Activated T-cell treated with anti-CD3 and anti-CD28 coated beads, Interleukin-2, amount 50 U/mL, for 72 hours (primary cell): Measurements from ENCODE around the gene CAMKMT. TPM values are rescaled to one million over a fixed set of nuclear protein-coding genes. Genes with fewer than 3 reads are reported as not detected.
A peak's percentile ranks its signal among the peaks of the same experiment; 100 is the strongest.

Source experiments
- ATAC-seq, 2 donors: fragments of 150-1000 bp; cut with Tn5 transposase; replicated peaks in 1 of 2; 2 replicates each; pipeline ENCODE4 v1.10.0; 2021; ENCODE audit warnings: moderate library complexity in 2 of 2, mild to moderate bottlenecking in 1 of 2
- DNase-seq, 2 donors: peaks; one replicate each; pipeline ENCODE4 v3.0.0; 2021 to 2022; ENCODE audit warnings: mixed read lengths in 1 of 2
- H3K27ac Mint-ChIP-seq: one replicate; pipeline ENCODE4 v1.8.0; 2022; ENCODE audit warnings: mild to moderate bottlenecking, moderate library complexity, mixed read lengths
- H3K27me3 Mint-ChIP-seq: one replicate; pipeline ENCODE4 v1.8.0; 2022; ENCODE audit warnings: low read depth, mixed read lengths
- H3K36me3 Mint-ChIP-seq, 2 donors: one replicate each; pipeline ENCODE4 v1.8.0; 2022; ENCODE audit warnings: mixed read lengths in 2 of 2, mild to moderate bottlenecking in 1 of 2; ENCODE audit not compliant: insufficient read depth in 2 of 2
- H3K4me1 Mint-ChIP-seq: one replicate; pipeline ENCODE4 v1.8.0; 2022; ENCODE audit warnings: low read depth, mixed read lengths
- H3K4me3 Mint-ChIP-seq, 2 donors: one replicate each; pipeline ENCODE4 v1.8.0; 2022; ENCODE audit warnings: mild to moderate bottlenecking in 2 of 2, mixed read lengths in 2 of 2, moderate library complexity in 2 of 2
- H3K9me3 Mint-ChIP-seq, 2 donors: one replicate each; pipeline ENCODE4 v1.8.0; 2022; ENCODE audit warnings: mixed read lengths in 2 of 2
- total RNA-seq, 2 donors: library from RNA; stranded (reverse); gene quantifications; one replicate each; pipeline ENCODE4 v1.2.3, GENCODE V29; 2022

CAMKMT gene
- total RNA-seq, 2 donors from 2014 or later = 26.1 to 26.5 TPM

GRCh38 chr2:44459739-44460138, 98.0 kb downstream of the CAMKMT start:
- no peak for ATAC-seq
- H3K4me1 Mint-ChIP-seq = no peaks in the 10 kb centered on the region
- H3K4me3 Mint-ChIP-seq = no peak overlapping the region
- peaks cover 13 to 15% of the 10 kb centered on the region in 2 donors for H3K9me3 Mint-ChIP-seq
- no peak overlapping the region for H3K27ac Mint-ChIP-seq
- H3K36me3 Mint-ChIP-seq = peaks cover 12 to 14% of the 10 kb centered on the region in 2 donors
- DNase-seq = no peak
- H3K27me3 Mint-ChIP-seq = no peaks in the 10 kb centered on the region

GRCh38 chr2:44462934-44463849, 101.4 kb downstream of the CAMKMT start:
- peaks cover 14 to 18% of the 10 kb centered on the region in 2 donors for H3K9me3 Mint-ChIP-seq
- H3K4me3 Mint-ChIP-seq = no peak overlapping the region
- DNase-seq = no peak
- no peaks in the 10 kb centered on the region for H3K27me3 Mint-ChIP-seq
- no peaks in the 10 kb centered on the region for H3K4me1 Mint-ChIP-seq
- ATAC-seq = no peak
- H3K36me3 Mint-ChIP-seq = peaks cover 12 to 14% of the 10 kb centered on the region in 2 donors
- H3K27ac Mint-ChIP-seq = peak overlapping the region; percentile 9

- no peak for ATAC-seq
- Mint-ChIP-seq H3K27me3 (no peaks in the 10 kb centered on the region), H3K9me3 (peaks cover 14 to 18% of the 10 kb centered on the region in 2 donors), H3K4me3 (no peak overlapping the region), H3K4me1 (no peaks in the 10 kb centered on the region), H3K36me3 (peaks cover 12 to 14% of the 10 kb centered on the region in 2 donors), H3K27ac (no peak overlapping the region)
- DNase-seq = no peak
These were observed 102.7 kb downstream of the CAMKMT start for GRCh38 chr2:44464437-44464836.

GRCh38 chr2:44470151-44470550, 108.4 kb downstream of the CAMKMT start:
- no peaks in the 10 kb centered on the region for H3K4me1 Mint-ChIP-seq
- H3K4me3 Mint-ChIP-seq = no peak overlapping the region
- no peak overlapping the region for H3K27ac Mint-ChIP-seq
- H3K9me3 Mint-ChIP-seq = peaks cover 1 to 3% of the 10 kb centered on the region in 2 donors
- ATAC-seq (no peak), DNase-seq (no peak)
- H3K27me3 Mint-ChIP-seq = no peaks in the 10 kb centered on the region
- no peaks in the 10 kb centered on the region for H3K36me3 Mint-ChIP-seq

- no peak for DNase-seq
- H3K9me3 Mint-ChIP-seq = no peaks in the 10 kb centered on the region
- no peak overlapping the region for H3K4me3 Mint-ChIP-seq
- H3K27me3 Mint-ChIP-seq = no peaks in the 10 kb centered on the region
- H3K4me1 Mint-ChIP-seq = peaks cover 7% of the 10 kb centered on the region
- no peak for ATAC-seq
- no peak overlapping the region for H3K27ac Mint-ChIP-seq
- no peaks in the 10 kb centered on the region for H3K36me3 Mint-ChIP-seq
These were observed 116.1 kb downstream of the CAMKMT start for GRCh38 chr2:44477657-44478414.

- Mint-ChIP-seq H3K27ac (no peak overlapping the region), H3K27me3 (no peaks in the 10 kb centered on the region), H3K36me3 (no peaks in the 10 kb centered on the region), H3K4me3 (no peak overlapping the region), H3K9me3 (no peaks in the 10 kb centered on the region), H3K4me1 (peaks cover 7% of the 10 kb centered on the region)
- ATAC-seq (peak; percentile 94 to 98), DNase-seq (peak; percentile 40 to 50)
These were observed 117.6 kb downstream of the CAMKMT start for GRCh38 chr2:44479127-44479887.

- H3K9me3 Mint-ChIP-seq = no peaks in the 10 kb centered on the region
- H3K4me1 Mint-ChIP-seq = peaks cover 7% of the 10 kb centered on the region
- H3K36me3 Mint-ChIP-seq = no peaks in the 10 kb centered on the region
- no peaks in the 10 kb centered on the region for H3K27me3 Mint-ChIP-seq
- no peak overlapping the region for H3K27ac Mint-ChIP-seq
- no peak overlapping the region for H3K4me3 Mint-ChIP-seq
- DNase-seq (no peak), ATAC-seq (no peak)
These were observed 118.3 kb downstream of the CAMKMT start for GRCh38 chr2:44480068-44480467.

GRCh38 chr2:44487052-44487451, 125.3 kb downstream of the CAMKMT start:
- ATAC-seq (no peak), DNase-seq (no peak)
- H3K27ac Mint-ChIP-seq = no peak overlapping the region
- no peaks in the 10 kb centered on the region for H3K9me3 Mint-ChIP-seq
- no peaks in the 10 kb centered on the region for H3K4me1 Mint-ChIP-seq
- H3K36me3 Mint-ChIP-seq = no peaks in the 10 kb centered on the region
- H3K27me3 Mint-ChIP-seq = no peaks in the 10 kb centered on the region
- no peak overlapping the region for H3K4me3 Mint-ChIP-seq

- no peaks in the 10 kb centered on the region for H3K4me1 Mint-ChIP-seq
- DNase-seq (no peak), ATAC-seq (no peak)
- no peak overlapping the region for H3K27ac Mint-ChIP-seq
- no peaks in the 10 kb centered on the region for H3K36me3 Mint-ChIP-seq
- H3K27me3 Mint-ChIP-seq = no peaks in the 10 kb centered on the region
- no peak overlapping the region for H3K4me3 Mint-ChIP-seq
- no peaks in the 10 kb centered on the region for H3K9me3 Mint-ChIP-seq
These were observed 129.0 kb downstream of the CAMKMT start for GRCh38 chr2:44490726-44491125.

- H3K4me1 Mint-ChIP-seq = no peaks in the 10 kb centered on the region
- no peak for ATAC-seq
- no peaks in the 10 kb centered on the region for H3K27me3 Mint-ChIP-seq
- no peak for DNase-seq
- no peaks in the 10 kb centered on the region for H3K36me3 Mint-ChIP-seq
- H3K27ac Mint-ChIP-seq = no peak overlapping the region
- no peaks in the 10 kb centered on the region for H3K9me3 Mint-ChIP-seq
- no peak overlapping the region for H3K4me3 Mint-ChIP-seq
These were observed 132.3 kb downstream of the CAMKMT start for GRCh38 chr2:44494006-44494405.

- Mint-ChIP-seq H3K4me1 (no peaks in the 10 kb centered on the region), H3K9me3 (no peaks in the 10 kb centered on the region), H3K27me3 (no peaks in the 10 kb centered on the region), H3K36me3 (no peaks in the 10 kb centered on the region), H3K27ac (no peak overlapping the region), H3K4me3 (no peak overlapping the region)
- ATAC-seq (no peak), DNase-seq (no peak)
These were observed 133.3 kb downstream of the CAMKMT start for GRCh38 chr2:44495035-44495434.

GRCh38 chr2:44495544-44495943, 133.8 kb downstream of the CAMKMT start:
- DNase-seq = no peak
- Mint-ChIP-seq H3K9me3 (no peaks in the 10 kb centered on the region), H3K4me3 (no peak overlapping the region), H3K27ac (no peak overlapping the region), H3K4me1 (no peaks in the 10 kb centered on the region), H3K36me3 (no peaks in the 10 kb centered on the region), H3K27me3 (no peaks in the 10 kb centered on the region)
- no peak for ATAC-seq

GRCh38 chr2:44496130-44496529, 134.4 kb downstream of the CAMKMT start:
- H3K27ac Mint-ChIP-seq = no peak overlapping the region
- H3K36me3 Mint-ChIP-seq = no peaks in the 10 kb centered on the region
- H3K27me3 Mint-ChIP-seq = no peaks in the 10 kb centered on the region
- no peaks in the 10 kb centered on the region for H3K4me1 Mint-ChIP-seq
- ATAC-seq = no peak
- no peak for DNase-seq
- H3K9me3 Mint-ChIP-seq = no peaks in the 10 kb centered on the region
- no peak overlapping the region for H3K4me3 Mint-ChIP-seq
